HepG2 (cell line): Measurements from ENCODE around the gene MXD1. TPM values are rescaled to one million over a fixed set of nuclear protein-coding genes. Genes with fewer than 3 reads are reported as not detected.

ENCODE experiments used
- ADNP ChIP-seq: sonication (generic); formaldehyde crosslinking; IDR thresholded peaks from 2 replicates; pipeline ENCODE4 v1.4.0; 2020; ENCODE audit warnings: missing genetic modification reagents
- CREM ChIP-seq, 2 experiments: sonication (generic) in 1 of 2; formaldehyde crosslinking in 1 of 2; IDR thresholded peaks; 2 replicates each; pipeline versions ENCODE4 v1.4.0 to v1.6.1; 2016 to 2020; ENCODE audit warnings: antibody characterized with exemption in 1 of 2, mild to moderate bottlenecking in 1 of 2, missing genetic modification reagents in 1 of 2
- ETV5 ChIP-seq: IDR thresholded peaks from 2 replicates; pipeline ENCODE4 v1.6.1; 2018; ENCODE audit warnings: missing biosample characterization, missing genetic modification reagents, inconsistent platforms, borderline replicate concordance
- EZH2 ChIP-seq: conservative IDR thresholded peaks from 2 replicates; pipeline ENCODE4 v1.6.1; 2012; ENCODE audit warnings: mild to moderate bottlenecking, low read depth, low read length, moderate library complexity
- FLYWCH1 ChIP-seq: sonication (generic); formaldehyde crosslinking; IDR thresholded peaks from 2 replicates; pipeline ENCODE4 v1.8.1; 2023; ENCODE audit warnings: mild to moderate bottlenecking, missing genetic modification reagents
- FOXK1 ChIP-seq: sonication (generic); formaldehyde crosslinking; IDR thresholded peaks from 2 replicates; pipeline ENCODE4 v1.4.0; 2020; ENCODE audit warnings: low read depth, missing genetic modification reagents, borderline replicate concordance
- HNF4G ChIP-seq, 2 experiments: sonication (generic) in 1 of 2; formaldehyde crosslinking in 1 of 2; IDR thresholded peaks; 2 replicates each; pipeline versions ENCODE4 v1.4.0 to v1.6.1; 2011 to 2020; ENCODE audit warnings: borderline replicate concordance in 2 of 2, low read depth in 2 of 2, mild to moderate bottlenecking in 2 of 2, low read length in 1 of 2, missing genetic modification reagents in 1 of 2, moderate library complexity in 1 of 2
- IRF2 ChIP-seq: IDR thresholded peaks from 2 replicates; pipeline ENCODE4 v1.6.1; 2018; ENCODE audit warnings: missing genetic modification reagents, missing compliant biosample characterization
- MBD4 ChIP-seq: IDR thresholded peaks from 2 replicates; pipeline ENCODE4 v1.6.1; 2012; ENCODE audit warnings: low read length, inconsistent platforms, borderline replicate concordance
- MLLT10 ChIP-seq: sonication (generic); formaldehyde crosslinking; IDR thresholded peaks from 2 replicates; pipeline ENCODE4 v1.4.0; 2020; ENCODE audit warnings: missing genetic modification reagents
- NFKB2 ChIP-seq: sonication (generic); formaldehyde crosslinking; IDR thresholded peaks from 2 replicates; pipeline ENCODE4 v1.4.0; 2020; ENCODE audit warnings: missing genetic modification reagents, borderline replicate concordance
- NPAS2 ChIP-seq: sonication (generic); formaldehyde crosslinking; IDR thresholded peaks from 2 replicates; pipeline ENCODE4 v1.8.0; 2022; ENCODE audit warnings: mild to moderate bottlenecking, missing genetic modification reagents, borderline replicate concordance
- POLR2AphosphoS5 ChIP-seq: IDR thresholded peaks from 2 replicates; pipeline ENCODE4 v1.6.1; 2012; ENCODE audit warnings: low read depth, low read length
- SMAD9 ChIP-seq: sonication (generic); formaldehyde crosslinking; IDR thresholded peaks from 2 replicates; pipeline ENCODE4 v1.5.1; 2020; ENCODE audit warnings: mild to moderate bottlenecking, missing genetic modification reagents
- ZMYM2 ChIP-seq: sonication (generic); formaldehyde crosslinking; IDR thresholded peaks from 2 replicates; pipeline ENCODE4 v1.8.0; 2022; ENCODE audit warnings: mild to moderate bottlenecking, missing genetic modification reagents
- ZNF296 ChIP-seq: sonication (generic); formaldehyde crosslinking; conservative IDR thresholded peaks from 2 replicates; pipeline ENCODE4 v1.5.0; 2020; ENCODE audit warnings: mild to moderate bottlenecking, missing genetic modification reagents
- ZNF30 ChIP-seq: sonication (generic); formaldehyde crosslinking; IDR thresholded peaks from 2 replicates; pipeline ENCODE4 v1.5.0; 2020; ENCODE audit warnings: mild to moderate bottlenecking, missing genetic modification reagents
- ZSCAN20 ChIP-seq: sonication (generic); formaldehyde crosslinking; IDR thresholded peaks from 2 replicates; pipeline ENCODE4 v1.4.0; 2020; ENCODE audit warnings: missing genetic modification reagents, mild to moderate bottlenecking, borderline replicate concordance
- ZSCAN21 ChIP-seq: sonication (generic); formaldehyde crosslinking; IDR thresholded peaks from 2 replicates; pipeline ENCODE4 v1.8.0; 2022; ENCODE audit warnings: mild to moderate bottlenecking, missing genetic modification reagents, moderate library complexity, borderline replicate concordance
- polyA plus RNA-seq, 8 experiments: library from polyadenylated mRNA; depleted of rRNA in 3 of 8; stranded (reverse) in 7 of 8; unstranded in 1 of 8; fragments of >200 nt; fragmentation: Illumina TruSeq in 4 of 8; extraction: Trizol in 4 of 8; gene quantifications; 2 replicates each; pipeline versions ENCODE4 v1.2.1 to v1.2.3, GENCODE V29; 2011 to 2016; ENCODE audit warnings: low read depth in 4 of 8, missing spikeins in 1 of 8, mixed read lengths in 1 of 8; ENCODE audit not compliant: insufficient read depth in 1 of 8
- total RNA-seq, 5 experiments: library from RNA; depleted of rRNA; stranded (reverse); fragments of >200 nt; fragmentation: Illumina TruSeq; extraction: Trizol; gene quantifications; 2 replicates each; pipeline ENCODE4 v1.2.3, GENCODE V29; 2016; ENCODE audit warnings: low read depth in 1 of 5
- TF ChIP-seq, protein P1 (sequence below): sonication (generic); formaldehyde crosslinking; IDR thresholded peaks from 2 replicates; pipeline ENCODE4 v1.5.0; 2020; ENCODE audit warnings: missing genetic modification reagents
- TF ChIP-seq, protein P2 (sequence below): sonication (generic); formaldehyde crosslinking; IDR thresholded peaks from 2 replicates; pipeline ENCODE4 v1.4.0; 2020; ENCODE audit warnings: missing genetic modification reagents
- TF ChIP-seq, protein P3 (sequence below): sonication (generic); formaldehyde crosslinking; IDR thresholded peaks from 2 replicates; pipeline ENCODE4 v1.5.1; 2020; ENCODE audit warnings: mild to moderate bottlenecking, missing genetic modification reagents, borderline replicate concordance

The MXD1 gene
- total and polyA plus RNA-seq, 2 of the 13 experiments (the other 11 are each of a cell fraction or from before 2014, with no cell fraction given) = 6.4 to 14.9 TPM

- TF ChIP-seq CREM (IDR thresholded peaks at IDR 0.05) = peak; percentile 80
- 0 out of 2 replicates have a peak, but pooled peaks have one; percentile 26 for TF ChIP-seq CREM (CRISPR knock-in tag; IDR thresholded peaks at IDR 0.05)
- no peak for TF ChIP-seq ZMYM2 (CRISPR knock-in tag)
- TF ChIP-seq NFKB2 (CRISPR knock-in tag) = peak; percentile 94
- peak; percentile 94 for TF ChIP-seq IRF2
- no peak for TF ChIP-seq HNF4G (IDR thresholded peaks at IDR 0.05; ENCODE audit: borderline replicate concordance, low read depth, low read length)
- TF ChIP-seq HNF4G (CRISPR knock-in tag; IDR thresholded peaks at IDR 0.05; ENCODE audit: borderline replicate concordance, low read depth) = peak; percentile 75; the same call in 1 of the 2 replicates
- peak; percentile 75 for TF ChIP-seq ZSCAN21
- 0 out of 2 replicates have a peak, but pooled peaks have one; percentile 54 for TF ChIP-seq FLYWCH1 (CRISPR knock-in tag)
- 0 out of 2 replicates have a peak, but pooled peaks have one; percentile 45 for TF ChIP-seq SMAD9 (CRISPR knock-in tag)
- peak; percentile 67; the same call in 1 of the 2 replicates for TF ChIP-seq MLLT10 (CRISPR knock-in tag)
- peak; percentile 94; the same call in 1 of the 2 replicates for TF ChIP-seq ZSCAN20 (CRISPR knock-in tag)
- no peak for TF ChIP-seq ZNF30 (CRISPR knock-in tag)
- TF ChIP-seq FOXK1 (CRISPR knock-in tag) = peak; percentile 98
- TF ChIP-seq NPAS2 = no peak
- TF ChIP-seq, protein P1, sequence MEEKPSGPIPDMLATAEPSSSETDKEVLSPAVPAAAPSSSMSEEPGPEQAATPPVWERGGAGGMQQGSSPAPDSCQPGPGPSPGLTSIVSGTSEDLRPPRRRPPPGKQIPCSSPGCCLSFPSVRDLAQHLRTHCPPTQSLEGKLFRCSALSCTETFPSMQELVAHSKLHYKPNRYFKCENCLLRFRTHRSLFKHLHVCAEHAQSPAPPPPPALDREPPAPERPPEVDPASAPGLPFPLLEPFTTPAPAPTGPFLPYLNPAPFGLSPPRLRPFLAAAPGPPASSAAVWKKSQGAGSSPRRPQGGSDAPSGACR (CRISPR knock-in tag) = peak; percentile 89
- TF ChIP-seq, protein P2, sequence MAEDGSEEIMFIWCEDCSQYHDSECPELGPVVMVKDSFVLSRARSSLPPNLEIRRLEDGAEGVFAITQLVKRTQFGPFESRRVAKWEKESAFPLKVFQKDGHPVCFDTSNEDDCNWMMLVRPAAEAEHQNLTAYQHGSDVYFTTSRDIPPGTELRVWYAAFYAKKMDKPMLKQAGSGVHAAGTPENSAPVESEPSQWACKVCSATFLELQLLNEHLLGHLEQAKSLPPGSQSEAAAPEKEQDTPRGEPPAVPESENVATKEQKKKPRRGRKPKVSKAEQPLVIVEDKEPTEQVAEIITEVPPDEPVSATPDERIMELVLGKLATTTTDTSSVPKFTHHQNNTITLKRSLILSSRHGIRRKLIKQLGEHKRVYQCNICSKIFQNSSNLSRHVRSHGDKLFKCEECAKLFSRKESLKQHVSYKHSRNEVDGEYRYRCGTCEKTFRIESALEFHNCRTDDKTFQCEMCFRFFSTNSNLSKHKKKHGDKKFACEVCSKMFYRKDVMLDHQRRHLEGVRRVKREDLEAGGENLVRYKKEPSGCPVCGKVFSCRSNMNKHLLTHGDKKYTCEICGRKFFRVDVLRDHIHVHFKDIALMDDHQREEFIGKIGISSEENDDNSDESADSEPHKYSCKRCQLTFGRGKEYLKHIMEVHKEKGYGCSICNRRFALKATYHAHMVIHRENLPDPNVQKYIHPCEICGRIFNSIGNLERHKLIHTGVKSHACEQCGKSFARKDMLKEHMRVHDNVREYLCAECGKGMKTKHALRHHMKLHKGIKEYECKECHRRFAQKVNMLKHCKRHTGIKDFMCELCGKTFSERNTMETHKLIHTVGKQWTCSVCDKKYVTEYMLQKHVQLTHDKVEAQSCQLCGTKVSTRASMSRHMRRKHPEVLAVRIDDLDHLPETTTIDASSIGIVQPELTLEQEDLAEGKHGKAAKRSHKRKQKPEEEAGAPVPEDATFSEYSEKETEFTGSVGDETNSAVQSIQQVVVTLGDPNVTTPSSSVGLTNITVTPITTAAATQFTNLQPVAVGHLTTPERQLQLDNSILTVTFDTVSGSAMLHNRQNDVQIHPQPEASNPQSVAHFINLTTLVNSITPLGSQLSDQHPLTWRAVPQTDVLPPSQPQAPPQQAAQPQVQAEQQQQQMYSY (CRISPR knock-in tag) = peak; percentile 52; the same call in 1 of the 2 replicates
- peak; percentile 93 for TF ChIP-seq POLR2AphosphoS5
- no peak for TF ChIP-seq EZH2
- 0 out of 2 replicates have a peak, but pooled peaks have one; percentile 42 for TF ChIP-seq MBD4
- TF ChIP-seq ZNF296 (CRISPR knock-in tag) = no peak
- no peak for TF ChIP-seq ADNP (CRISPR knock-in tag)
- TF ChIP-seq ETV5 (CRISPR knock-in tag) = peak; percentile 88
- TF ChIP-seq, protein P3, sequence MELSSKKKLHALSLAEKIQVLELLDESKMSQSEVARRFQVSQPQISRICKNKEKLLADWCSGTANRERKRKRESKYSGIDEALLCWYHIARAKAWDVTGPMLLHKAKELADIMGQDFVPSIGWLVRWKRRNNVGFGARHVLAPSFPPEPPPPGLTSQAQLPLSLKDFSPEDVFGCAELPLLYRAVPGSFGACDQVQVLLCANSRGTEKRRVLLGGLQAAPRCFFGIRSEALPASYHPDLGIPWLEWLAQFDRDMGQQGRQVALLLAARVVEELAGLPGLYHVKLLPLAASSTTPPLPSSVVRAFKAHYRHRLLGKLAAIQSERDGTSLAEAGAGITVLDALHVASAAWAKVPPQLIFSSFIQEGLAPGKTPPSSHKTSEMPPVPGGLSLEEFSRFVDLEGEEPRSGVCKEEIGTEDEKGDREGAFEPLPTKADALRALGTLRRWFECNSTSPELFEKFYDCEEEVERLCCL (CRISPR knock-in tag) = peak; percentile 26; the same call in 1 of the 2 replicates
These were observed 21.0 kb upstream of the MXD1 start, which contains the start of gene SNRNP27 (continued) for GRCh38 chr2:69893684-69894551.
